ENCODE results near the gene GAN.

DNA sequence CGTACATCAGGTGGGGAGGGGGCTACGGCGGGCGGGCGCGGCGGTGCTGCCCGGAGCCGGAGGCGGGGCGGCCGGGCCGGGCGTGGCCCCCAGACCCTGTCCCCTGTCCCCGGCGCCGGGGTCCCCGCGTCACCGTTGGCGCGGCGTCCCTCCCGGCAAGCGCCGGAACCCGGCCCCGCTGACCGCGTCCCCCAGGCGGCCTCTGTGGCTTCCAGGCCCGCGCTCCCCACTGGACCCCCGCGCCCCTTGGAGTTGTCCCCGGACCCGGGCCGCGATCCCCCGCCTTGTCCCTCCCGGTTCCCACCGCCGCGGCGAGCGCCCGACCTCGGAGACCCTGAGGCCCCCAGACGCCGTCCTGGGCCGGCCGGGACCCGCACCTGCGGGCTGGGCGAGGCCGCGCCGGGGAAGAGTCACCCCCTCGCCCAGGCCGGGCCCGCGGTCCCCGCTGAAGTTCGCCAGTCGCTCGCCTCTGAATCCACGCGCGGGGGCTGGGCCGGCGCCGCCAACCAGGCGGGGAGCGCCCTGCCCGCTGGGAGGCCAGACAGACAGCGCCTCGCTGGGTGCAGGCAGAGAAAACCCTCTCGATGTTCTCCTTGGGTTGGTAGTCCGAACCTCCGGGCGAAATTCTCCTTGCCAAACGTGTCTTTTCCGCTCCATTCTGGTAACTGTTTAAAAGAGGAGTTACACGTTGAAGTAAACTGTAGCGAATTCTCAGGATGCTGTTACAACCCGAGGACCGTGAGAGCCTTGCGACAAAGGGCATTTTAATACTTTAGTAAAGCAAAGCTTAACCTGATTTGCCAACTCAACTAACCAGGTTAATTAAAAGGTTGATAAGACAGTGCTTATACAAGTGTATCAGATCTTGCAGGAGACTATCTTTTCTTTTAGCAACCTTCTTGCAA lies 761 bp downstream of the GAN start:
- TF ChIP-seq, protein P1, sequence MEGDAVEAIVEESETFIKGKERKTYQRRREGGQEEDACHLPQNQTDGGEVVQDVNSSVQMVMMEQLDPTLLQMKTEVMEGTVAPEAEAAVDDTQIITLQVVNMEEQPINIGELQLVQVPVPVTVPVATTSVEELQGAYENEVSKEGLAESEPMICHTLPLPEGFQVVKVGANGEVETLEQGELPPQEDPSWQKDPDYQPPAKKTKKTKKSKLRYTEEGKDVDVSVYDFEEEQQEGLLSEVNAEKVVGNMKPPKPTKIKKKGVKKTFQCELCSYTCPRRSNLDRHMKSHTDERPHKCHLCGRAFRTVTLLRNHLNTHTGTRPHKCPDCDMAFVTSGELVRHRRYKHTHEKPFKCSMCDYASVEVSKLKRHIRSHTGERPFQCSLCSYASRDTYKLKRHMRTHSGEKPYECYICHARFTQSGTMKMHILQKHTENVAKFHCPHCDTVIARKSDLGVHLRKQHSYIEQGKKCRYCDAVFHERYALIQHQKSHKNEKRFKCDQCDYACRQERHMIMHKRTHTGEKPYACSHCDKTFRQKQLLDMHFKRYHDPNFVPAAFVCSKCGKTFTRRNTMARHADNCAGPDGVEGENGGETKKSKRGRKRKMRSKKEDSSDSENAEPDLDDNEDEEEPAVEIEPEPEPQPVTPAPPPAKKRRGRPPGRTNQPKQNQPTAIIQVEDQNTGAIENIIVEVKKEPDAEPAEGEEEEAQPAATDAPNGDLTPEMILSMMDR (IDR thresholded peaks at IDR 0.05) = no peak
- TF ChIP-seq EZH2 (IDR thresholded peaks at IDR 0.05) = peak; percentile 17
